IPS-20b (cell line): Measurements from ENCODE around the gene ING3.
"Not testable (repeated sequence)": the region's sequence is repeated elsewhere in the genome, so short reads cannot be mapped to it uniquely, and the experiment has no call there.

Experiments
- H3K27ac ChIP-seq: one replicate; pipeline ENCODE4 v1.5.1; 2013; ENCODE audit warnings: low read length
- H3K27me3 ChIP-seq: 2 replicates; pipeline ENCODE4 v1.6.1; 2013; ENCODE audit warnings: mild to moderate bottlenecking, low read length, inconsistent platforms; ENCODE audit not compliant: insufficient read depth
- H3K36me3 ChIP-seq: 2 replicates; pipeline ENCODE4 v1.6.1; 2013; ENCODE audit warnings: low read depth, mild to moderate bottlenecking, inconsistent platforms, low read length, moderate library complexity; ENCODE audit not compliant: insufficient read depth
- H3K4me1 ChIP-seq: 2 replicates; pipeline ENCODE4 v1.6.1; 2013; ENCODE audit warnings: mild to moderate bottlenecking, control low read depth, inconsistent platforms, low read length, moderate library complexity; ENCODE audit not compliant: insufficient read depth
- H3K4me3 ChIP-seq: 2 replicates; pipeline ENCODE4 v1.5.1; 2013; ENCODE audit warnings: mild to moderate bottlenecking, low read length, inconsistent platforms
- H3K9ac ChIP-seq: 2 replicates; pipeline ENCODE4 v1.6.1; 2013; ENCODE audit warnings: low read depth, mild to moderate bottlenecking, inconsistent platforms, low read length, moderate library complexity
- H3K9me3 ChIP-seq: 2 replicates; pipeline ENCODE4 v1.6.1; 2013; ENCODE audit warnings: mild to moderate bottlenecking, low read depth, low read length, inconsistent platforms; ENCODE audit not compliant: insufficient read depth

The ING3 gene

DNA sequence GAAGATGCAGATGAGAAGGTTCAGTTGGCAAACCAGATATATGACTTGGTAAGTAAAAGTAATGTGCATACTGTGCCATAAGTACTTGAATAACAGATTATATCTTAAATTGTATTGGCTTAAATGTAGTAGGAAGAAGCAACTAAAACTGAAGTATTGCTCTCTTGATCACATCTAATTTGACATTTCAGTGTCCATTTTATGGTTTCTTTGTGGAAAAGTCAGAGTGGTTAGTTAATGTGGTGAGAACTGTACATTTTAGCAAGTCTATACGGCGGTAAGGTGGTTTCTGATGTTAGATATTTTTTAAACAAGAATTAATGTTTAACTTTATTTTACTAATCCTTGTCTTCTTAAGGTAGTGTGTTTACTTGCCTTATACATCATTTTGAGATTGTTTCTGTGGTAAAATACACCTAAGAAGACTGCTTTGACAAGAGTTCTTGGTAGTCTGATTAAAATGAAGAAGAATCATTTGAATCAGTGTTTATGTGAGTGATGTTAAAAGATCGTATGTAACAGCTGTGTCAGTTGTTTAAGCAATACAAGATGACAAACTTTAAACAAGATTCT lies 5.1 kb downstream of the ING3 start:
- Histone ChIP-seq H3K9ac (no peak overlapping the region), H3K9me3 (no peaks in the 10 kb centered on the region), H3K4me1 (0 out of 2 replicates have a peak, but pooled peaks cover 2% of the 10 kb centered on the region), H3K27ac (no peak overlapping the region), H3K4me3 (no peak overlapping the region), H3K27me3 (no peaks in the 10 kb centered on the region), H3K36me3 (peaks cover 50% of the 10 kb centered on the region)

DNA sequence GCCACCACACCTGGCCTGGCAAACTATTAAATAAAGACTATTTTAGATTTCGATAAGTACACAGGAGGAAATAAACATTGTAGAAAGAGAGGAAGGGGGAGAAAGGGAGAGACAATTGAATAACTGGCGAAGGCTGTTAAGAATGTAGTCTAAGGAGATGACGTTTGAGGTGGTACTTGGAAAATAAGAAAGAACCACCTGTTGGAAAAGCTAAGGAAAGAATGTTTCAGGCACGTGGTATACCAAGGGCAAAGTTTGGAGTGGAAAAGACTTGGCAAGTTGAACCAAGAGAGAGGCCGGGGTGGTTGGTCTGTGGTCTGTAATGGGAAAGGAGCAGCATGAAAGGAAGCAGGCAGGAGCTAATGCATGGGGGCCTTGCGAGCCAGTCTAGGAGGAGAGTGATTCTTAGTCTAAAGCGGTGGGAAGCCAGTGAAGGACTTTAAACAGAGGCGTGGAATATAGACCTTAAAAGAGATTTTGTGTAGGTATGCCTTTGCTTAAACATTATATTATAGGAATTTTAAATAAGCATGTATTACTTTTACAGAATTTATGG lies 9.4 kb downstream of the ING3 start:
- Histone ChIP-seq H3K27me3 (no peaks in the 10 kb centered on the region), H3K4me3 (no peak overlapping the region), H3K27ac (no peak overlapping the region), H3K9me3 (no peaks in the 10 kb centered on the region), H3K9ac (no peak overlapping the region), H3K4me1 (0 out of 2 replicates have a peak, but pooled peaks cover 6% of the 10 kb centered on the region), H3K36me3 (peaks cover 24% of the 10 kb centered on the region)

DNA sequence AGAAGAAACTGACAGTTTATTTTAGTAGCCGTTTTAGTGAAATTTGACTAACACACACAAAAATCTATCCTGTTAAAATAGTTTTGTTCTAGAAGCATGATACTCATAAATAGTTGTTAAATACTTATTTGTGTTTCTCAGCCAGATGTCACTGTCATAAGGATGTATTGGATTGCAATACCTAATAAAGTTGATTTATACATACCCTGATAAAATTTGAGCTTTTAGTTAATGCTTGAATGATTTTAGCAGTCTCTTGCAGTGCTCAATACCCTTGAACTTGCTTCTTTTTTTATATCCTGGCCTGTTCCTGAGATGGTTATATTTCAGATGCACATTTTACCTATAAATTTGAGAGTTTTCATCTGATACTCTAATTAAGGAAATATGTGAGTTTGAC lies 10.1 kb downstream of the ING3 start:
- Histone ChIP-seq H3K9ac (no peak overlapping the region), H3K9me3 (no peaks in the 10 kb centered on the region), H3K27me3 (no peaks in the 10 kb centered on the region), H3K27ac (no peak overlapping the region), H3K4me3 (no peak overlapping the region), H3K36me3 (peaks cover 23% of the 10 kb centered on the region), H3K4me1 (0 out of 2 replicates have a peak, but pooled peaks cover 6% of the 10 kb centered on the region)

DNA sequence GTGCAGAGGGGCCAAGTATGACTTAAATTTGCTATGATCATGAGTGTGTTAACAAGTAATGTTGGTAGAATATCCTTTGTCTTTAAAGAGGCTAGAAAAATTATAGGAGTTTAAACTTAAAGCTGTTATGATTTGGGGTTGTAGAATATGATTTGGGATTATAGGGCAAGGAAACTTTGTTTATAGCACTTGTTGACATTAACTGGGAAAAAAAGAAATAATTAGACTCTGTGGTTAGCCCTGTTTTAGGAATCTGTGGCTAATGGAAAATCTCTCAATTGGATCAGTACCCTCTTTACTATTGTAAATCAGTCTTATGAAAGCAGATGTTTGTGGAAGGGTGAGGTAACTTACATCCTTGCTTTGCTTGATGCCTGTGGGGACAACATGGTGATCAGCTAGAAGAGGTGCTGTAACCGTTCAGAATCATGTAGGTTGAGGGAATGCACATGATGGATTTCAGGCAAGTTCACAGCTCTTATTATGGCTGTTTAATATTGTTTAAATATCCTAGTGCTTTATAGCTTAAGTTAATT lies 11.1 kb downstream of the ING3 start:
- 0 out of 2 replicates have a peak, but pooled peaks cover 6% of the 10 kb centered on the region for H3K4me1 ChIP-seq
- H3K36me3 ChIP-seq = peaks cover 23% of the 10 kb centered on the region; the same call in 1 of the 2 replicates
- H3K4me3 ChIP-seq = no peak overlapping the region
- no peak overlapping the region for H3K27ac ChIP-seq
- H3K9ac ChIP-seq = no peak overlapping the region
- H3K9me3 ChIP-seq = no peaks in the 10 kb centered on the region
- no peaks in the 10 kb centered on the region for H3K27me3 ChIP-seq

DNA sequence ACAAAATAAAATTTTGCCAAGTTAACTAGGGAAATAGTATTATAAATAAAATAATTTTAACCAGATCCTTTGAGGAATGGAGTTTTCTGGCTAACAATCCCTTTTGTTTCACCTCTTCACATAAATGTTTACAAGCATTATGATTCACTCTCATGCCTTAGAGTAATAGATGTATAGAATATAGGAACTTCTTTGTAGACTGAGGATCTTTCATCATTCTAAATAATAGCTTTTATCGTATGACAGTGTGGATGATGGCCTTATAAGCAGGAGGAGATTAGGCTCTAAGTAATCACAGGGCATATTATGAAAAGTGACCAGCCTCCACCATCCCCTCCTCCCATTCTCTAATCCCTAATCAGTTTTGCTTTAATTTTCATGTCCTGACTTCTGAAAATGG lies 13.5 kb downstream of the ING3 start:
- Histone ChIP-seq H3K36me3 (peaks cover 45% of the 10 kb centered on the region), H3K9ac (no peak overlapping the region), H3K27ac (no peak overlapping the region), H3K27me3 (no peaks in the 10 kb centered on the region), H3K4me1 (0 out of 2 replicates have a peak, but pooled peaks cover 4% of the 10 kb centered on the region), H3K4me3 (no peak overlapping the region), H3K9me3 (no peaks in the 10 kb centered on the region)

DNA sequence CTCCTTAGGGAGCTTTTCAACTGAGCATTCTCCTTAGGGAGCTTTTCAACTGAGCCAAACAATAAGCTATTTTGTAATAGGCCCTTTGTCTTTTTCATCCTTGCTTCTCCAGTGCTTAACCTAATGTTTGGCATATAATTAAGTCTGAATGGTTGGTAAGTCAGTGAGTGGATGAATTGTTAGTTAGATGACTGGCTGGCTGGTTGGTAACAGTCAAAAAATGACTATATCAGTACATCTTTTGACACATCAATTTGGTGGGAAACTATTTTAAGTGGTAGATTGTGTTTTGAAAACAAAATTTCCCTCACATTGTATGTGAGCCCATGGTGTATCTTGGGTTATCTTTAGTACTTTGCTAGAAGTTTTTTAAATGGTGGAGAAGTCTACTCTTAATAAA lies 16.4 kb downstream of the ING3 start:
- Histone ChIP-seq H3K4me1 (no peaks in the 10 kb centered on the region), H3K4me3 (no peak overlapping the region), H3K36me3 (peaks cover 68% of the 10 kb centered on the region), H3K9me3 (no peaks in the 10 kb centered on the region), H3K9ac (no peak overlapping the region), H3K27me3 (no peaks in the 10 kb centered on the region), H3K27ac (no peak overlapping the region)

DNA sequence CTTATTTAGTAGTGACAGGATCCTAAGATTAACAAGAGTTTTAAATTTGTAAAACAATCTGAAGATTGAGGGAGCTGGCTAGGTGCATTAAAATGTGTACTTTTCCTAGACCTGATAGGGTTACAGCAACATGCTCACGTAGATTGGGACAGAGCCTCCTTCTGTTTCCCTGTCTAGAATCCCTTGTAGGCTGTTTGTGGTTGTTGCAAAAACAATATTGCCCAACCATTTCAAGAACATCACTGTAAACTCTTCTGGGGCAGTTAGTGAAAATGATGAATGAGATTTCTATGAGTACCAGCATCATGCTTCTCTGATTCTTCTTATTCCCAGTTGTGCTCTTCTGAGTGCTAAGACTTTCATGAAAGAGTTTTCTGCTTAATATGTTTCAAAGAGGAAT lies 23.3 kb downstream of the ING3 start:
- H3K27ac ChIP-seq = no peak overlapping the region
- H3K4me1 ChIP-seq = no peaks in the 10 kb centered on the region
- H3K36me3 ChIP-seq = peaks cover 63% of the 10 kb centered on the region
- H3K9ac ChIP-seq = no peak overlapping the region
- no peak overlapping the region for H3K4me3 ChIP-seq
- H3K9me3 ChIP-seq = no peaks in the 10 kb centered on the region
- H3K27me3 ChIP-seq = no peaks in the 10 kb centered on the region

DNA sequence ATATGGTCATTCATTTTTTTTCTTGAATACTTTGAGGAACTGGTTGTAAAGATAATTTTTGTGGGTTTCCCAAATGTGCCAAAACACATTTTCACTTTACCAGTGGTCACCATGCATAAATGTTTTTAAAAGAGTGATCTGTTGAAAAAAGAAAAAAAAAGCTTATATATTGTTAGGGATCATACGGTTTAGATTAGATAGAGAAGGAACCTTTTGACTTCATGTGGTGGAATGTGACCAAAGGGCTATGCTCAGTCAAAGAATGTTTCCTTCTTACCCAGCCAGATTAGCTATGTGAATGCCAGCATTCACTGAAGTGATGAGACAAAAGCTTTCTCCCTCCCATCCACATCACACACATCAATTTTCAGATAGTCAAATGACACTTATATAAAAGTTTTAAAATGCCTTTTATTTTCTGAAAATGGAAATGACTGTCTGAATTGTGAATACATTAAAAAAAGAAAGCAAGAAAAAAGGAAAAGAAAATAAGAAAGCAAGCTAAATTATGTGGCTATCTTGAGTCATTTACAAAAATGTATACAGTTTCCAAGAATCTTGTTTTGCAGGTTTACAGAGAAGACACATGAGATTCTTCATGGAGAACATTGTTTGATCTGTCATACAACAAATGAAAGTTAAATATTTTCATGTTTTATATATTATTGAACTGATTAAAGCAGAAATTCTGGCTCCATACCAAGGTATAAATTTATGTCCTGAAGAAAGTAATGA lies 29.4 kb downstream of the ING3 start:
- Histone ChIP-seq H3K9ac (no peak overlapping the region), H3K27me3 (no peaks in the 10 kb centered on the region), H3K4me1 (no peaks in the 10 kb centered on the region), H3K27ac (no peak overlapping the region), H3K9me3 (no peaks in the 10 kb centered on the region), H3K4me3 (no peak overlapping the region), H3K36me3 (peaks cover 9% of the 10 kb centered on the region)

DNA sequence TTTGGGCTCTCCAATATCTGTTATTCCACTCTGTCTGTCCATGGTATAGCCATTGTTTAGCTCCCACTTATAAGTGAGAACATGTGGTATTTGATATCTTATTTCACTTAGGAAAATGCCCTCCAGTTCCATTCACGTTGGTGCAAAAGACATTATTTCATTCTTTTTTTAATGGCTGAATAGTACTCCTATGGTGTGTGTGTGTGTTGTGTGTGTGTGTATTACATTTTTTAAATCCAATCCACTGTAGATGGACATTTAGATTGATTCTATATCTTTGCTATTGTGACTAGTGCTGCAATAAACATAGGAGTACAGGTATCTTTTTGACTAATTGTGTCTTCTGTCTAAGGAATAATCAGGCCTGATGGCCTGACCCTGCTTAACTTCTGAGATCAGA lies 30.5 kb downstream of the ING3 start:
- Histone ChIP-seq H3K27me3 (no peaks in the 10 kb centered on the region), H3K4me1 (no peaks in the 10 kb centered on the region), H3K9ac (no peak overlapping the region), H3K9me3 (no peaks in the 10 kb centered on the region), H3K36me3 (no peaks in the 10 kb centered on the region; the same call in none of the 2 replicates), H3K4me3 (no peak overlapping the region), H3K27ac (no peak overlapping the region)

DNA sequence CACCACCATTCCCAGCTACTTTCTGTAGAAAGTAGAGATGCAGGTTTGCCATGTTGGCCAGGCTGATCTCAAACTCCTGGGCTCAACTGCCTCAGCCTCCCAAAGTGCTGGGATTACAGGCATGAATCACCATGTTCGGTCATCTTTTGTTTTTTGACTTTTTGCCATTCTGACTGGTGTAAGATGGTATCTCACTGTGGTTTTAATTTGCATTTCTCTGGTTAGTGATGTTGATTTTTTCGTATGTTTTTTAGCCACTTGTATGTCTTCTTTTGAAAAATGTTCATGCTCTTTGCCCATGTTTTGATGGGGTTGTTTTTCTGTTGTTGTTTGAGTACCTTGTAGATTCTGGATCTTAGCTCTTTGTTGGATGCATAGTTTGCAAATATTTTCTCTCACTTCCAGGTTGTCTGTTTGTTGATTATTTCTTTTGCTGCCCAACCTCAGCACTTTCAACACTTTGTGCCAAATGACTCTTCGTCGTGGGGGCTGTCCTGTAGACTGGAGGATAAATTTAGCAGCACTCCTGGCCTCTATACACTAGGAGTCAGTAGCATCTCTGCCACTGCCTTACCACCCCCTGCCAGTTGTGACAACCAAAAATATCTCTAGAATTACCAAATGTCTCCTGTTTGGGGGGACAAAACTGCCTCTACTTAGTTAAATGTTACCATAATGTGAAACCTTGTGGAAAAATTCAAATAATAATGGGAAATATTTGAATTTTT lies 31.5 kb downstream of the ING3 start:
- H3K9ac ChIP-seq = no peak overlapping the region
- no peak overlapping the region for H3K4me3 ChIP-seq
- no peaks in the 10 kb centered on the region for H3K9me3 ChIP-seq
- no peaks in the 10 kb centered on the region for H3K4me1 ChIP-seq
- H3K27me3 ChIP-seq = no peaks in the 10 kb centered on the region
- H3K27ac ChIP-seq = no peak overlapping the region
- no peaks in the 10 kb centered on the region for H3K36me3 ChIP-seq

DNA sequence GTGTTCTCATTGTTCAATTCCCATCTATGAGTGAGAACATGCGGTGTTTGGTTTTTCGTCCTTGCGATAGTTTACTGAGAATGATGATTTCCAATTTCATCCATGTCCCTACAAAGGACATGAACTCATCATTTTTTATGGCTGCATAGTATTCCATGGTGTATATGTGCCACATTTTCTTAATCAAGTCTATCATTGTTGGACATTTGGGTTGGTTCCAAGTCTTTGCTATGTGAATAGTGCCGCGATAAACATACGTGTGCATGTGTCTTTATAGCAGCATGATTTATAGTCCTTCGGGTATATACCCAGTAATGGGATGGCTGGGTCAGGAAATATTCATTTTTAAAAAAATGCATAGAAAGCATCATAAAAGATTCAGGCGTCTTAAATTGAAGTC lies 33.0 kb downstream of the ING3 start:
- H3K4me1 ChIP-seq, H3K27ac ChIP-seq, H3K4me3 ChIP-seq, H3K36me3 ChIP-seq, H3K9ac ChIP-seq, H3K9me3 ChIP-seq: not testable (repeated sequence)
- peaks cover 10% of the 10 kb centered on the region for H3K27me3 ChIP-seq
